ENCODE results near the gene YJU2.
"Not testable (repeated sequence)": the region's sequence is repeated elsewhere in the genome, so short reads cannot be mapped to it uniquely, and the experiment has no call there.

The YJU2 gene

GRCh38 chr19:4246767-4247593 lies at the start of gene YJU2:
Gene YJU2, plus strand, starts transcription at chr19:4247080. Its CDS starts 67 bp downstream, at chr19:4247147.
- peak; percentile 99 for DNase-seq (ENCODE audit: low spot score)

- DNase-seq (ENCODE audit: low spot score): no peak
These were observed 49.7 kb upstream of the YJU2 start for GRCh38 chr19:4197228-4197624.

- DNase-seq (ENCODE audit: low spot score): no peak
These were observed 49.0 kb upstream of the YJU2 start for GRCh38 chr19:4197625-4198466.

GRCh38 chr19:4198467-4199126 lies 48.3 kb upstream of the YJU2 start:
- no peak for DNase-seq (ENCODE audit: low spot score)

DNA sequence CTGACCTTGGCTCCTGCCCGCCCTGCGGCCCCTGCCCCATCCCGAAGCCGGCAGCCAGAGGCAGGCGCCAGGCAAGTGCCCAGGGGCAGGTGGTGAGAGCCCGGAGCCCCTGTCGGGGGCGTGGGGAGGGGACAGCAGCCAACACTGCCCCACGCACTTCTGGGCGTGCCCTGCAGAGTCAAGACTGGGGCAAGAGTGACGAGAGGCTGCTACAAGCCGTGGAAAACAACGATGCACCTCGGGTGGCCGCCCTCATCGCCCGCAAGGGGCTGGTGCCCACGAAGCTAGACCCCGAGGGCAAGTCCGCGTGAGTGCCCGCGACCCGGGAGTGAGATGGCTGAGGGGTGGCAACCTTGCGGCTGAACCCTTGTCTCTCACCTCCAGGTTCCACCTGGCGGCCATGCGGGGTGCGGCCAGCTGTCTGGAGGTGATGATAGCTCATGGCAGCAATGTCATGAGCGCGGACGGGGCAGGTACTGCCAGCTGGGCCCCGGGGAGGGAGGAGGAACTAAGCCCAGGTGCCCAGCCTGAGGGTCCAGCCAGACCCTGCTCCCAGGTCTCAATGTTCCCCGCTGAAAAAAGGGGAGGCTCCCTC lies 47.1 kb upstream of the YJU2 start:
- DNase-seq (ENCODE audit: low spot score): no peak

DNA sequence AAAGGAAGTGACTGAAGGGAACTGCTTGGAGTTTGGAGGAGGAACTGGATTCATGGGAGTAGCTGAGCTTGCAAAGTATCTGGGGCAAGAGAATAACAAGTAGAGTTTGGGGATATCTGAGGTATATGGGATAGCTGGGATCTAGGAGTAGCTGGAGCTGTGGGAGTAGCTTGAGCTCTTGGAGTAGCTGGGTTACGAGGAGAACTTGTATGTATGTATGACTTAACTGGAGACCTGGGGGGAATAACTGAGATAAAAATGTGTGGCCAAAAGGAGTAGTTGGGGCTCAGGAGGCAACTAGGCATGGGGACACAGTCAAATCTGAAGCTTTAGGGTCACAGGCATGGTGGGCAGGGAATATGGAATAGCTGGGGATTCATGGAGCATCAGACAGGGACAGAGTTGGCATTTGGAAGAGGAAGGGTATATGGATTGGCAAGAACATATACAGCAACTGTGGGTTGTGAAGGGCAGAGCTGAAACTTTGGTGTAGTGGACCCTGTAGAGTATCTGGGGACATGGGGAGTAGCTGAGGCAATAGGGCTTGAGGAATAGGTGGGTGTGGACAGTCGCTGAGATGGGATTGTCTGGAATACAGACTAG lies 45.8 kb upstream of the YJU2 start:
- DNase-seq (ENCODE audit: low spot score): no peak

DNA sequence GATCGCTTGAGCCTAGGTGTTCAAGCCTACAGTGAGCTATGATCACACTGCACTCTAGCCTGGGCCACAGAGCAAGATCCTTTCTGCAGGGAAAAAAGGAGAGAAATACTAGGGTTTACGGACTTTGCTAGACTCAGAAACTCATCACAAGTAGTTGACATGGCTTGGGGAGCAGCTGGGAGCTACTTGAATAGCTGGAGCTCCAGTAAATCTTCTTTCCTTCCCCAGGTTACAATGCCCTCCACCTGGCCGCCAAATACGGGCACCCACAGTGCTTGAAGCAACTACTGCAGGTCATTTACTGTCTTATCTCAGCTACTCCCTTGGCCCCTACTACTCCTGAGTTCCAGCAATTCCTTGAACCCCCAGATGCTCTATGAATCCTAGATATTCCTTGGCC lies 45.1 kb upstream of the YJU2 start:
- no peak for DNase-seq (ENCODE audit: low spot score)

DNA sequence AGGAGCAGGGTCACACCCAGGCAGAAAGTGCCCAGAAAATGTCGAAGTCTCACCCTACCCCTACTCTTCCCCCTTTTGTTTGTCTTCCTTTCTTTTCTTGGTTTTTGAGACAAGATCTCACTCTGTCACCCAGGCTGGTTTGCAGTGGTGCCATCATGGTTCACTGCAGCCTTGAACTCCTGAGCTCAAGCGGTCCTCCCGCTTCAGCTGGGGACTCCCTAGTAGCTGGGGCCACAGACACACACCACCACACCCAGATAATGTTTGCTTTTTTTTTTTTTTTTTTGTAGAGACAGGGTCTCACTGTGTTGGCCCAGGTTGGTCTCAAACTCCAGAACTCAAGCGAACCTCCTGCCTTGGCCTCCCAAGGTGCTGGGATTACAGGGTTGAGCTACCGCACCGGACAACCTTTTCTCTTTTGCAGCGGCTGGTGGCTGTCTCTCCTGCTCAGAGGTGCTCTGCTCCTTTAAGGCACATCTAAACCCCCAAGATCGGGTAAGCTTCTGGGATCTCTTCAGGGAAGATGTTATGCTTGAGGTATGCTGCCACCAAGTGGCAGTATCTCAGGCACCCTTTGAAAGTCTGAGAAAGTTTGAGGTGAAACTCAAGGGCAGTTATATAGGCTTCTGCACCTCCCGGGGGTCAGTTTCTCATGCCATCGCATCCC lies 39.9 kb upstream of the YJU2 start:
- DNase-seq (ENCODE audit: low spot score): peak; percentile 63

GRCh38 chr19:4208385-4209094 lies 38.3 kb upstream of the YJU2 start:
- DNase-seq (ENCODE audit: low spot score): peak; percentile 65

DNA sequence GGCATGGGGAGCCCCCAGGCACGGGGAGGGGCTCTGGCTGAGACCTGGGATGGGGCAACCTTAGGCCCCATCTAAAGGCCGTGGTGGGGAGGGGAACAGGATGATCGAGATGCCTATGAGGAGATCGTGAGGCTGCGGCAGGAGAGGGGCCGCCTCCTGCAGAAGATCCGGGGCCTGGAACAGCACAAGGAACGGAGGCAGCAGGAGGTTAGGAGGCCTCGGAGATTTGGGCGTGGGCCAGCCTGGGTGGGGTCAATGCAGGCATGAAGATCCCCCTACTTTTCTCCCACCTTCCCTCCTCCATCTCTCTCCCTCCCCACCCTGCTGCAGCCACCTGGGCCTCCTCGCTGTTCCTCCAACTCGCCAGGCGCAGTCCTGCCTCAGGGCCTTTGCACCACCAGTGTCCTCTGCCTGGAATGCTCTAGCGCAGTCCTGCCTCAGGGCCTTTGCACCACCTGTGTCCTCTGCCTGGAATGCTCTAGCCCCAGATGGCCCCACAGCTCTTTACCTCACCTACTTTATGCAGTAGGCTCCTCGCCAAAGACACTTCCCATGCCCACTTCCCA lies 36.6 kb upstream of the YJU2 start:
- DNase-seq (ENCODE audit: low spot score): no peak

GRCh38 chr19:4213116-4213515 lies 33.8 kb upstream of the YJU2 start:
- no peak for DNase-seq (ENCODE audit: low spot score)

DNA sequence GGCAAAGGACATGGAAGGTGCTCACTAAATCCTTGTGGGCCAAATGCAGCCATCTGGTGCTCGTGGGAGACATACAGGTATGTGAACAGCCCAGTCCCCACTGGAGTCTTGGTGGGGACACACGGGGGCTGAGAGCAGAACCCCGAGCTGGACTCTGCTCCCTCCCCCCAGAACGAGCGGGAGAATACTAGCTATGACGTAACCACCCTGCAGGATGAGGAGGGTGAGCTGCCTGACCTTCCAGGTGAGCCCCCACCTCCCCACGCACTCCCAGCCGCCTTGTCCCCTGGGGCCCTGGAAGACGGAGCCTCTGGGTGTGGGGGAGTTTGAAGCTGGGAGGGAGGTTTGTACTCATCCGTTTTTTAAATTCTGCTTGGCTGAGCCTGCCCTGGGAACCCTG lies 31.1 kb upstream of the YJU2 start:
- no peak for DNase-seq (ENCODE audit: low spot score)

- DNase-seq (ENCODE audit: low spot score): no peak
These were observed 30.0 kb upstream of the YJU2 start for GRCh38 chr19:4216846-4217245.

DNA sequence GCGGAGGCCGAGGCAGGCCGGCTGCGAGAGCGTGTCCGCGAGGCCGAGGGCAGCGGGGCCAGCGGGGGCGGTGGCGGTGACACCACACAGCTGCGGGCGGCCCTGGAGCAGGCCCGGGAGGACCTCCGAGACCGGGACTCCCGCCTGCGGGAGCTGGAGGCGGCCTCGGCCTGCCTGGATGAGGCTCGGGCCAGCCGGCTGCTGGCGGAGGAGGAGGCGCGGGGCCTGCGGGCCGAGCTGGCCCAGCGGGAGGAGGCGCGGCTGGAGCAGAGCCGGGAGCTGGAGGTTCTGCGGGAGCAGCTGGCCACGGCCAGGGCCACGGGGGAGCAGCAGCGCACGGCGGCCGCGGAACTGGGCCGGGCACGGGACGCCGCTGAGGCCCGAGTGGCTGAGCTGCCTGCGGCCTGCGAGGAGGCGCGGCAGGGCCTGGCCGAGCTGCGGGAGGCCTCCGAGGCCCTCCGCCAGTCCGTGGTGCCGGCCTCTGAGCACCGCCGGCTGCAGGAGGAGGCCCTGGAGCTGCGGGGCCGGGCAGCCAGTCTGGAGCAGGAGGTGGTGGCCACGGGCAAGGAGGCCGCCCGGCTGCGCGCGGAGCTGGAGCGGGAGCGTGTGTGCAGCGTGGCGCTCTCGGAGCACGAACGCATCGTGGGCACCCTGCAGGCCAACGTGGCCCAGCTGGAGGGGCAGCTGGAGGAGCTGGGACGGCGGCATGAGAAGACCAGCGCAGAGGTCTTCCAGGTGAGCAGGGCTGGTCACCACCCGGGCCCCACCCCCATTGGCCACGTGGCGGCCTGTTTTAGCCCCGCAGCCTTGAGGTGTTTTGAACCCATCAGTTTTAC lies 29.2 kb upstream of the YJU2 start:
- no peak for DNase-seq (ENCODE audit: low spot score)

DNA sequence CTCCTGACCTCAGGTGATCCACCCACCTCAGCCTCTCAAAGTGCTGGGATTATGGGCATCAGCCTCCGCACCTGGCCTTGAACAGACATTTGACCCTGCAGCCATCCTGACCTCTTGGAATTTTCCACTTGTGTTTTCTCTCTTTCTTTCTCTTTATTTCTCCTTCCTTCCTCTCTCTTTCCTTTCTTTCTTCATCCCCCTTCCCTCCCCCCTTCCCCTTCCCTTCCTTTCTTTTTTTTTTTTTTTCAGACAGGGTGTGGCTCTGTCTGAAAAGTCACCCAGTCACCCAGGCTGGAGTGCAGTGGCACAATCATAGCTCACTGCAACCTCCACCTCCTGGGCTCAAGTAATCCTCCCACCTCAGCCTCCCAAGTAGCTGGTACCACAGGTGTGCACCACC lies 28.4 kb upstream of the YJU2 start:
- not testable (repeated sequence) for DNase-seq (ENCODE audit: low spot score)

DNA sequence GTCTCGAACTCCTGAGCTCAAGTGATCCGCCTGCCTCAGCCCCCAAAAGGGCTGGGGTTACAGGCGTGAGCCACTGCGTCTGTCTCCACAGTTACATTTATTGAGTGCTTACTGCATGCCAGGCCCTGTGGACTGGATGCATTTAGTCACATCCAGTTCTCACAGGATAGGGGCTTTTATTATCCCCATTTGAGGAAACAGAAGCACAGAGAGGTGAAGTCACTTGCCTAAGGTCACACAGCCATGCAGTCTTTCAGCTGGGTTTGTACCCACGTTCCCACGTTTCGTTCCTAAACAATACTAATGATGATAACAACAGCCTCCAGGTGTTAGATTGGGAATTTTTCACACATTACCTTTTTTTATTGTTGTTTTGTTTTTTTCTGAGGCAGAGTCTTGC lies 26.7 kb upstream of the YJU2 start:
- DNase-seq (ENCODE audit: low spot score): no peak

DNA sequence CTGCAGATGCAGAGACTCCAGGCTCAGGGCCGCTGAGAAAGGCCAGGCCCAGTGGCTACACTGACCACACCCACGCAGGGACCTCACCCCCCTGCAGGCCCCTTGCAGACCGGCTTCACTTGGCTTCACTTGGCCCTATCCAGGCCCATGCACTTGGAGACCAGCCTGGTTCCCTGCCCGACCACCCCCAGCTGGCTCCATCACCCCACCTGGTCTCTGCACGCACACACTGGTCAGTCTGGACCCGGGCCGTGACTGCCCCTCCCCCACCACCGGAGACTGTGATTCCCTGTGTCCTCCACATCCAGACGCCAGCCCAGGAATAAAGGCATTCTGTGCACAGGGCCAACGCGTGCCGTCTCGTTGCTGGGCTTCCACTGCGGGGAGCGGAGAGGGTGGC lies 22.4 kb upstream of the YJU2 start:
- DNase-seq (ENCODE audit: low spot score): no peak

DNA sequence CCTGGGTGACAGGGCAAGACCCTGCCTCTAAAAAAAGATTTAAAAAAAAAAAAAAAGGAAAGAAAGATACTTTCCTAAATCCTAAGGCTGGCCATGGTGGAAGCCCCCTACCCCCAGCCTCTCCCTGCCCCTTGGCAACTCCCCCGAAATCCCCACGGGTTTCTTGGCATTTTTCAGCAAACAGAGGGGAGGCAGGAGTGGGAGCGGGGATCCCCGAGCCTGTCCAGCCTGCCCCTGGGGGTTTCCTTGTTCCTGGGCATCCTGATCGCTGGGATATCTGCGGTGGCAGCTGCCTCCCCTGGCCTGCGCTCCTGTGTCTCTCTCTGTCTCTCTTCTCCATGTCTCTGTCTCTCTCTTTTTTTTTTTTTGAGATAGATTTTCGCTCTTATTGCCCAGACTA lies 21.0 kb upstream of the YJU2 start:
- no peak for DNase-seq (ENCODE audit: low spot score)

DNA sequence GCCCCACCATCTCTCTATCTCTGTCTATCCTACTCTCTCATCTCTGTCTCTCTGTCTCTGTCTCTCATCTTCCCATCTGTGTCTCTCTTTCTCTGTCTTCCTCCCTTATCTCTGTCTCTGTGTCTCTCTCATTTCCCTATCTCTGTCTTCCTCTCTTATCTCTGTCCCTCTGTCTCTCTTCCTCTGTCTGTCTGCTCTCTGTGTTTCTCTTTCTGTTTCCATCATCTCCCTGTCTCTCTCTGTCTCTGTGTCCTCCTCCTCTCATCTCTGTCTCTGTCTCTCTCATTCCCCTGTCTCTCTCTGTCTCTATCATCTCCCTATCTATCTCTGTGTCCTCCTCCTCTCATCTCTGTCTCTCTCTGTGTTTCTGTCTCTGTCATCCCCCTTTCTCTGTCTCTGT lies 19.1 kb upstream of the YJU2 start:
- no peak for DNase-seq (ENCODE audit: low spot score)
